Neural progenitor cell (in vitro differentiated cells): ENCODE results near the gene CDC16. TPM values are rescaled to one million over a fixed set of nuclear protein-coding genes. Genes with fewer than 3 reads are reported as not detected.
"Not testable (repeated sequence)": the region's sequence is repeated elsewhere in the genome, so short reads cannot be mapped to it uniquely, and the experiment has no call there.

ENCODE experiments used
- DNase-seq: peaks from one replicate; pipeline ENCODE4 v3.0.0-alpha.2; 2016; ENCODE audit warnings: low spot score
- H2AFZ ChIP-seq: fragments of 200-600 bp; sonication (generic); replicated peaks from 2 replicates; pipeline ENCODE4 v1.6.1; 2016; ENCODE audit warnings: antibody characterized with exemption
- H3F3A ChIP-seq: fragments of 200-600 bp; sonication (generic); 2 replicates; pipeline ENCODE4 v1.6.1; 2016; ENCODE audit warnings: antibody characterized with exemption, low read depth
- H3K27ac ChIP-seq: fragments of 200-600 bp; sonication (generic); 2 replicates; pipeline ENCODE4 v1.5.1; 2016; ENCODE audit warnings: mild to moderate bottlenecking
- H3K27me3 ChIP-seq: fragments of 200-600 bp; sonication (generic); 2 replicates; pipeline ENCODE4 v1.6.1; 2016; ENCODE audit warnings: mild to moderate bottlenecking, moderate library complexity
- H3K36me3 ChIP-seq: fragments of 200-600 bp; sonication (generic); 2 replicates; pipeline ENCODE4 v1.5.1; 2016
- H3K4me1 ChIP-seq: fragments of 200-600 bp; sonication (generic); 2 replicates; pipeline ENCODE4 v1.6.1; 2016; ENCODE audit warnings: mixed run types
- H3K4me2 ChIP-seq: fragments of 200-600 bp; sonication (generic); 2 replicates; pipeline ENCODE4 v1.6.1; 2016
- H3K4me3 ChIP-seq: fragments of 200-600 bp; sonication (generic); 2 replicates; pipeline ENCODE4 v1.5.1; 2016
- H3K79me2 ChIP-seq: fragments of 200-600 bp; sonication (generic); 2 replicates; pipeline ENCODE4 v1.6.1; 2016; ENCODE audit warnings: low read depth
- H3K9ac ChIP-seq: fragments of 200-600 bp; sonication (generic); 2 replicates; pipeline ENCODE4 v1.6.1; 2016
- H3K9me3 ChIP-seq: fragments of 200-600 bp; sonication (generic); 2 replicates; pipeline ENCODE4 v1.5.1; 2016; ENCODE audit warnings: low read depth
- H4K20me1 ChIP-seq: fragments of 200-600 bp; sonication (generic); 2 replicates; pipeline ENCODE4 v1.6.1; 2016; ENCODE audit warnings: low read depth
- H3K27ac Mint-ChIP-seq: 3 replicates; pipeline ENCODE4 v1.8.0; 2021; ENCODE audit warnings: mixed read lengths
- H3K27me3 Mint-ChIP-seq: 2 replicates; pipeline ENCODE4 v1.8.0; 2022; ENCODE audit warnings: low read depth, mild to moderate bottlenecking, inconsistent platforms, moderate library complexity, mixed read lengths; ENCODE audit not compliant: insufficient read depth
- H3K36me3 Mint-ChIP-seq: 3 replicates; pipeline ENCODE4 v1.8.0; 2021; ENCODE audit warnings: mixed read lengths
- H3K4me1 Mint-ChIP-seq: 3 replicates; pipeline ENCODE4 v1.8.0; 2021; ENCODE audit warnings: mixed read lengths
- H3K4me3 Mint-ChIP-seq: 3 replicates; pipeline ENCODE4 v1.8.0; 2021; ENCODE audit warnings: mild to moderate bottlenecking, moderate library complexity, mixed read lengths
- H3K9me3 Mint-ChIP-seq: 3 replicates; pipeline ENCODE4 v1.8.0; 2020; ENCODE audit warnings: mixed read lengths
- CTCF ChIP-seq: fragments of 200-600 bp; sonication (generic); IDR thresholded peaks from 2 replicates; pipeline ENCODE4 v1.5.1; 2017; ENCODE audit warnings: antibody characterized with exemption, mild to moderate bottlenecking
- EZH2 ChIP-seq: fragments of 200-600 bp; sonication (generic); IDR thresholded peaks from 2 replicates; pipeline ENCODE4 v1.6.1; 2017; ENCODE audit warnings: antibody characterized with exemption, mild to moderate bottlenecking, moderate library complexity
- EZH2phosphoT487 ChIP-seq: fragments of 200-600 bp; sonication (generic); IDR thresholded peaks from 2 replicates; pipeline ENCODE4 v1.6.1; 2017; ENCODE audit warnings: antibody characterized with exemption
- total RNA-seq: library from RNA; depleted of rRNA; stranded (reverse); fragments of >200 nt; gene quantifications from 2 replicates; pipeline ENCODE4 v1.2.3, GENCODE V29; 2015; ENCODE audit warnings: low replicate concordance

CDC16 gene
- total RNA-seq, 1 donor from 2014 or later: 69.6 TPM

- H3F3A ChIP-seq: no peaks in the 10 kb centered on the region
- no peak overlapping the region for H3K4me3 Mint-ChIP-seq
- H3K4me3 ChIP-seq: no peak overlapping the region
- H3K27ac Mint-ChIP-seq: no peak overlapping the region
- H2AFZ ChIP-seq: no peak overlapping the region
- no peaks in the 10 kb centered on the region for H4K20me1 ChIP-seq
- no peaks in the 10 kb centered on the region for H3K9me3 Mint-ChIP-seq
- H3K79me2 ChIP-seq: no peaks in the 10 kb centered on the region
- no peaks in the 10 kb centered on the region for H3K27me3 Mint-ChIP-seq
- H3K4me1 ChIP-seq: no peaks in the 10 kb centered on the region
- no peaks in the 10 kb centered on the region for H3K9me3 ChIP-seq
- H3K36me3 ChIP-seq: peaks cover 47% of the 10 kb centered on the region
- peaks cover 48% of the 10 kb centered on the region for H3K36me3 Mint-ChIP-seq
- no peaks in the 10 kb centered on the region for H3K4me1 Mint-ChIP-seq
- no peaks in the 10 kb centered on the region for H3K27me3 ChIP-seq
- no peak for TF ChIP-seq EZH2
- TF ChIP-seq EZH2phosphoT487: no peak
- no peak for TF ChIP-seq CTCF
- H3K4me2 ChIP-seq: no peak overlapping the region
- no peak for DNase-seq
- H3K9ac ChIP-seq: no peak overlapping the region
- H3K27ac ChIP-seq: no peak overlapping the region
These were observed 13.3 kb downstream of the CDC16 start for GRCh38 chr13:114248011-114248410.

GRCh38 chr13:114249077-114249476 lies 14.4 kb downstream of the CDC16 start:
- H4K20me1 ChIP-seq: no peaks in the 10 kb centered on the region
- Mint-ChIP-seq H3K36me3 (peaks cover 45% of the 10 kb centered on the region), H3K4me1 (no peaks in the 10 kb centered on the region), H3K27ac (no peak overlapping the region), H3K9me3 (no peaks in the 10 kb centered on the region), H3K27me3 (no peaks in the 10 kb centered on the region), H3K4me3 (no peak overlapping the region)
- H3K27ac ChIP-seq: no peak overlapping the region
- no peak overlapping the region for H3K9ac ChIP-seq
- no peak overlapping the region for H3K4me3 ChIP-seq
- no peak for TF ChIP-seq EZH2
- no peak for TF ChIP-seq EZH2phosphoT487
- no peak for TF ChIP-seq CTCF
- no peaks in the 10 kb centered on the region for H3K4me1 ChIP-seq
- H3K36me3 ChIP-seq: peaks cover 39% of the 10 kb centered on the region
- H3K4me2 ChIP-seq: no peak overlapping the region
- H3F3A ChIP-seq: no peaks in the 10 kb centered on the region
- no peaks in the 10 kb centered on the region for H3K9me3 ChIP-seq
- no peak for DNase-seq
- no peaks in the 10 kb centered on the region for H3K79me2 ChIP-seq
- H2AFZ ChIP-seq: no peak overlapping the region
- no peaks in the 10 kb centered on the region for H3K27me3 ChIP-seq

GRCh38 chr13:114251639-114252440 lies 17.1 kb downstream of the CDC16 start:
- H3K79me2 ChIP-seq, H3K27ac ChIP-seq, H2AFZ ChIP-seq, H4K20me1 ChIP-seq, H3K9ac ChIP-seq, H3K4me3 ChIP-seq, H3K4me3 Mint-ChIP-seq, H3K27me3 Mint-ChIP-seq, H3K9me3 ChIP-seq, H3K4me1 Mint-ChIP-seq, H3K27me3 ChIP-seq, H3F3A ChIP-seq, DNase-seq, H3K4me2 ChIP-seq, H3K9me3 Mint-ChIP-seq, H3K27ac Mint-ChIP-seq, H3K4me1 ChIP-seq: not testable (repeated sequence)
- peaks cover 40% of the 10 kb centered on the region for H3K36me3 Mint-ChIP-seq
- peaks cover 26% of the 10 kb centered on the region for H3K36me3 ChIP-seq

- peaks cover 25% of the 10 kb centered on the region for H3K36me3 Mint-ChIP-seq
- H3K27me3 Mint-ChIP-seq: peaks cover 2% of the 10 kb centered on the region
These were observed 21.9 kb downstream of the CDC16 start for GRCh38 chr13:114256547-114256946.

More at GRCh38 chr13:114256547-114256946, 21.9 kb downstream of the CDC16 start:
- no peak overlapping the region for H3K4me2 ChIP-seq
- no peaks in the 10 kb centered on the region for H3F3A ChIP-seq
- DNase-seq: no peak
- no peaks in the 10 kb centered on the region for H3K9me3 Mint-ChIP-seq
- H3K79me2 ChIP-seq: no peaks in the 10 kb centered on the region
- no peak overlapping the region for H2AFZ ChIP-seq
- TF ChIP-seq CTCF (no peak), EZH2phosphoT487 (no peak), EZH2 (no peak)
- no peaks in the 10 kb centered on the region for H4K20me1 ChIP-seq
- peaks cover 22% of the 10 kb centered on the region for H3K36me3 ChIP-seq
- no peaks in the 10 kb centered on the region for H3K4me1 Mint-ChIP-seq
- H3K9me3 ChIP-seq: no peaks in the 10 kb centered on the region
- H3K27ac ChIP-seq: no peak overlapping the region
- no peak overlapping the region for H3K9ac ChIP-seq
- H3K4me3 Mint-ChIP-seq: no peak overlapping the region
- no peaks in the 10 kb centered on the region for H3K4me1 ChIP-seq
- no peak overlapping the region for H3K4me3 ChIP-seq
- H3K27me3 ChIP-seq: no peaks in the 10 kb centered on the region
- H3K27ac Mint-ChIP-seq: no peak overlapping the region
